DND-41 (cell line): Measurements from ENCODE around the gene EFNA4.

Experiments
- ATAC-seq: fragments of 200-7000 bp; cut with Tn5 transposase; 3 replicates; pipeline ENCODE4 v1.9.1; 2021; ENCODE audit warnings: low read depth; ENCODE audit not compliant: insufficient read depth
- DNase-seq: peaks from one replicate; pipeline ENCODE4 v3.0.0-alpha.2; 2020
- H2AFZ ChIP-seq: 2 replicates; pipeline ENCODE4 v1.6.0; 2012; ENCODE audit warnings: low read depth, low read length
- H3K27ac ChIP-seq: 2 replicates; pipeline ENCODE4 v1.5.1; 2012; ENCODE audit warnings: low read length, inconsistent platforms
- H3K27me3 ChIP-seq: fragments of 200-600 bp; sonication (generic); 2 replicates; pipeline ENCODE4 v1.6.0; 2012; ENCODE audit warnings: low read length, mild to moderate bottlenecking, inconsistent platforms; ENCODE audit not compliant: insufficient read depth, poor library complexity
- H3K36me3 ChIP-seq: 2 replicates; pipeline ENCODE4 v1.5.1; 2012; ENCODE audit warnings: low read length, inconsistent platforms; ENCODE audit not compliant: insufficient read depth
- H3K4me1 ChIP-seq: 2 replicates; pipeline ENCODE4 v1.5.1; 2012; ENCODE audit warnings: mild to moderate bottlenecking, low read length; ENCODE audit not compliant: insufficient read depth
- H3K4me2 ChIP-seq: 2 replicates; pipeline ENCODE4 v1.6.0; 2012; ENCODE audit warnings: mild to moderate bottlenecking, moderate library complexity, low read length, inconsistent platforms; ENCODE audit not compliant: insufficient read depth
- H3K4me3 ChIP-seq, 2 experiments: fragments of 200-600 bp in 1 of 2; shearing (Covaris generic) in 1 of 2; 2 replicates each; pipeline ENCODE4 v1.5.1; 2012 to 2016; ENCODE audit warnings: inconsistent platforms in 2 of 2, low read length in 2 of 2, mild to moderate bottlenecking in 2 of 2, low read depth in 1 of 2, moderate library complexity in 1 of 2
- H3K79me2 ChIP-seq: 2 replicates; pipeline ENCODE4 v1.6.0; 2012; ENCODE audit warnings: low read length, inconsistent platforms; ENCODE audit not compliant: insufficient read depth
- H3K9ac ChIP-seq: 2 replicates; pipeline ENCODE4 v1.6.0; 2012; ENCODE audit warnings: low read depth, mild to moderate bottlenecking, inconsistent platforms, low read length, moderate library complexity
- H3K9me3 ChIP-seq: 2 replicates; pipeline ENCODE4 v1.5.1; 2012; ENCODE audit warnings: low read length, moderate library complexity, mild to moderate bottlenecking, inconsistent platforms; ENCODE audit not compliant: insufficient read depth, severe bottlenecking
- H4K20me1 ChIP-seq: 2 replicates; pipeline ENCODE4 v1.6.0; 2012; ENCODE audit warnings: low read length; ENCODE audit not compliant: insufficient read depth
- EZH2 ChIP-seq: IDR thresholded peaks from 3 replicates; pipeline ENCODE4 v1.6.1; 2012; ENCODE audit warnings: borderline replicate concordance, low read depth, mild to moderate bottlenecking, moderate library complexity, low read length, inconsistent platforms; ENCODE audit not compliant: severe bottlenecking
- TF ChIP-seq, protein P1 (sequence below): IDR thresholded peaks from 2 replicates; pipeline ENCODE4 v1.5.1; 2012; ENCODE audit warnings: borderline replicate concordance, low read length, moderate library complexity, mild to moderate bottlenecking; ENCODE audit not compliant: poor library complexity, severe bottlenecking; ENCODE audit errors: extremely low read depth

Gene EFNA4

GRCh38 chr1:155018617-155019348 is 44.8 kb upstream of the EFNA4 start:
- Histone ChIP-seq H3K4me3 (no peak overlapping the region), H3K4me1 (peaks cover 13% of the 10 kb centered on the region), H3K27ac (no peak overlapping the region), H4K20me1 (peaks cover 47% of the 10 kb centered on the region), H3K36me3 (no peaks in the 10 kb centered on the region), H3K9ac (no peak overlapping the region), H3K79me2 (no peaks in the 10 kb centered on the region), H3K9me3 (no peaks in the 10 kb centered on the region), H3K4me2 (no peak overlapping the region), H2AFZ (no peak overlapping the region), H3K27me3 (peaks cover 34% of the 10 kb centered on the region)
- ATAC-seq = no peak
- no peak for DNase-seq
- TF ChIP-seq, protein P1, sequence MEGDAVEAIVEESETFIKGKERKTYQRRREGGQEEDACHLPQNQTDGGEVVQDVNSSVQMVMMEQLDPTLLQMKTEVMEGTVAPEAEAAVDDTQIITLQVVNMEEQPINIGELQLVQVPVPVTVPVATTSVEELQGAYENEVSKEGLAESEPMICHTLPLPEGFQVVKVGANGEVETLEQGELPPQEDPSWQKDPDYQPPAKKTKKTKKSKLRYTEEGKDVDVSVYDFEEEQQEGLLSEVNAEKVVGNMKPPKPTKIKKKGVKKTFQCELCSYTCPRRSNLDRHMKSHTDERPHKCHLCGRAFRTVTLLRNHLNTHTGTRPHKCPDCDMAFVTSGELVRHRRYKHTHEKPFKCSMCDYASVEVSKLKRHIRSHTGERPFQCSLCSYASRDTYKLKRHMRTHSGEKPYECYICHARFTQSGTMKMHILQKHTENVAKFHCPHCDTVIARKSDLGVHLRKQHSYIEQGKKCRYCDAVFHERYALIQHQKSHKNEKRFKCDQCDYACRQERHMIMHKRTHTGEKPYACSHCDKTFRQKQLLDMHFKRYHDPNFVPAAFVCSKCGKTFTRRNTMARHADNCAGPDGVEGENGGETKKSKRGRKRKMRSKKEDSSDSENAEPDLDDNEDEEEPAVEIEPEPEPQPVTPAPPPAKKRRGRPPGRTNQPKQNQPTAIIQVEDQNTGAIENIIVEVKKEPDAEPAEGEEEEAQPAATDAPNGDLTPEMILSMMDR = no peak
- no peak for TF ChIP-seq EZH2

GRCh38 chr1:155019377-155020245 is 43.9 kb upstream of the EFNA4 start:
- Histone ChIP-seq H3K4me2 (no peak overlapping the region), H3K9ac (no peak overlapping the region), H3K9me3 (no peaks in the 10 kb centered on the region), H4K20me1 (peaks cover 41% of the 10 kb centered on the region), H3K27me3 (peaks cover 34% of the 10 kb centered on the region), H3K36me3 (no peaks in the 10 kb centered on the region), H2AFZ (no peak overlapping the region), H3K4me1 (peaks cover 13% of the 10 kb centered on the region), H3K79me2 (no peaks in the 10 kb centered on the region), H3K27ac (no peak overlapping the region), H3K4me3 (no peak overlapping the region)
- DNase-seq (no peak), ATAC-seq (no peak)
- TF ChIP-seq, protein P1 = no peak
- no peak for TF ChIP-seq EZH2

DNA sequence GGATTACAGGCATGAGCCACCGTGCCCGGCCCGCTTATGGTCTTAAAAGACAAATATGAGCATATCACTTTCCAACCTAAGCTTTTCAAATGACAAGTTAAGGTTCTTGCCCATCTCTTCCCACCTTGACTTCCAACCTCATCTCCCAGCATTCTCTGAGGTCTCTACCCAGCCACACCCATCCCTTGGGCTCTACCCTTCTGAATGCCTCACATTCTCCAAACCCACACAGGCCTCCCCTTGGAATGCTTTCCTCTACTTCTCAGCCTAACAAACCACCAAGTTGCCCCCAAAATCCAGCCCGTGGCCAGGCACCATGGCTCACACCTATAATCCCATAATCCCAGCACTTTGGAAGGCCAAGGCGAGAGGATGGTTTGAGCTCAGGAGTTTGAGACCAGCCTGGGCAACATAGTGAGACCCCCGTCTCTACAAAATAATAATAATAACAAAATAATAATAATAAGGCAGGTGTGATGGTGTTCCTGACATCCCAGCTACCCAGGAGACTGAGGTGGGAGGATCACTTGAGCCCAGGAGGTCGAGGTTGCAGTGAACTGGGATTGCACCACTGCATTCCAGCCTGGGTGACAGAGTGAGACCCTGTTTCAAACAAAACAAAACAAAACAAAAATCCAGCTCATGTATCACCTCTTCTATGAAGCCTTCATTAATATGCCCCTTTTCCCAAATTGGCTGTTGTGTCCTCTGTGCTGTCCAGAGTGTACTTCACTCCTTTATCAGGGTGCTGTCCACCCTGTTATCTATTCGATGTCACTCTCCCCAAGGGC is 41.2 kb upstream of the EFNA4 start:
- no peak overlapping the region for H3K27ac ChIP-seq
- peaks cover 7% of the 10 kb centered on the region for H3K4me1 ChIP-seq
- TF ChIP-seq, protein P1 = no peak
- DNase-seq = no peak
- peaks cover 21% of the 10 kb centered on the region for H4K20me1 ChIP-seq
- H3K27me3 ChIP-seq = peaks cover 22% of the 10 kb centered on the region
- H3K4me3 ChIP-seq = no peak overlapping the region
- no peak for ATAC-seq
- no peak overlapping the region for H2AFZ ChIP-seq
- H3K36me3 ChIP-seq = no peaks in the 10 kb centered on the region
- no peaks in the 10 kb centered on the region for H3K9me3 ChIP-seq
- no peaks in the 10 kb centered on the region for H3K79me2 ChIP-seq
- no peak overlapping the region for H3K4me2 ChIP-seq
- H3K9ac ChIP-seq = no peak overlapping the region
